ENCODE results near the gene SLC5A9.

DNA sequence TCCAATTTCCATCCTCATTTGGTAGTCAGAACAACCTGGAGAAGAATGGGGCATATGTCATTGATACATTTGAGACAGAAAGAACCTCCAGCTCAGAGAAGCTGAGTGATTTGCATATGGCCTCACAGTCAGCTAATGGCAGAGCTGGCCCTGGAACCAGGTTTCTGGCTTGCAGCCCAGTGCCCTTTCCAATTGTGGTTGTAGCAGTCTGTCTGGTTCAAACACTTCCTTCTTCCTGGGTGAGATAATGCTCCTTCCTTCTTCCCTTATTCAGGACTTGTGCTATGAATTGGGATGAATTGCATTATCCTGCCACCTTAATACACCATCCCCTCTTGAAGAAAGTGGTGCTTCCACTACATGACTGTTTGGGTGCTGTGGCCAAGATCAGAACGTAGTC is 24.2 kb downstream of the SLC5A9 start:
- TF ChIP-seq POLR2A (IDR thresholded peaks at IDR 0.05; ENCODE audit: borderline replicate concordance, extremely low read depth, insufficient read depth, insufficient read length) (no peak), YY1 (IDR thresholded peaks at IDR 0.05; ENCODE audit: extremely low read depth, insufficient replicate concordance, low read depth, low read length) (no peak)
- TF ChIP-seq, protein P1, sequence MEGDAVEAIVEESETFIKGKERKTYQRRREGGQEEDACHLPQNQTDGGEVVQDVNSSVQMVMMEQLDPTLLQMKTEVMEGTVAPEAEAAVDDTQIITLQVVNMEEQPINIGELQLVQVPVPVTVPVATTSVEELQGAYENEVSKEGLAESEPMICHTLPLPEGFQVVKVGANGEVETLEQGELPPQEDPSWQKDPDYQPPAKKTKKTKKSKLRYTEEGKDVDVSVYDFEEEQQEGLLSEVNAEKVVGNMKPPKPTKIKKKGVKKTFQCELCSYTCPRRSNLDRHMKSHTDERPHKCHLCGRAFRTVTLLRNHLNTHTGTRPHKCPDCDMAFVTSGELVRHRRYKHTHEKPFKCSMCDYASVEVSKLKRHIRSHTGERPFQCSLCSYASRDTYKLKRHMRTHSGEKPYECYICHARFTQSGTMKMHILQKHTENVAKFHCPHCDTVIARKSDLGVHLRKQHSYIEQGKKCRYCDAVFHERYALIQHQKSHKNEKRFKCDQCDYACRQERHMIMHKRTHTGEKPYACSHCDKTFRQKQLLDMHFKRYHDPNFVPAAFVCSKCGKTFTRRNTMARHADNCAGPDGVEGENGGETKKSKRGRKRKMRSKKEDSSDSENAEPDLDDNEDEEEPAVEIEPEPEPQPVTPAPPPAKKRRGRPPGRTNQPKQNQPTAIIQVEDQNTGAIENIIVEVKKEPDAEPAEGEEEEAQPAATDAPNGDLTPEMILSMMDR (IDR thresholded peaks at IDR 0.05 in 2 of 3, conservative IDR thresholded peaks at IDR 0.05 in 1 of 3; ENCODE audit: borderline replicate concordance in 1 of 3, insufficient read depth in 1 of 3, low read depth in 2 of 3, low read length in 2 of 3): no peak
- TF ChIP-seq, protein P2, sequence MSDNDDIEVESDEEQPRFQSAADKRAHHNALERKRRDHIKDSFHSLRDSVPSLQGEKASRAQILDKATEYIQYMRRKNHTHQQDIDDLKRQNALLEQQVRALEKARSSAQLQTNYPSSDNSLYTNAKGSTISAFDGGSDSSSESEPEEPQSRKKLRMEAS (IDR thresholded peaks at IDR 0.05): no peak

All from HCT116 (cell line).